GM18519 (cell line): ENCODE measurements around the gene PLOD3.
"Not testable (repeated sequence)": the region's sequence is repeated elsewhere in the genome, so short reads cannot be mapped to it uniquely, and the experiment has no call there.

Source experiments
- ATAC-seq: cut with Tn5 transposase; IDR thresholded peaks from one replicate; pipeline ENCODE4 v1.9.1; 2021; ENCODE audit warnings: mild to moderate bottlenecking, moderate library complexity; ENCODE audit not compliant: unreplicated experiment, low FRiP score

The PLOD3 gene

DNA sequence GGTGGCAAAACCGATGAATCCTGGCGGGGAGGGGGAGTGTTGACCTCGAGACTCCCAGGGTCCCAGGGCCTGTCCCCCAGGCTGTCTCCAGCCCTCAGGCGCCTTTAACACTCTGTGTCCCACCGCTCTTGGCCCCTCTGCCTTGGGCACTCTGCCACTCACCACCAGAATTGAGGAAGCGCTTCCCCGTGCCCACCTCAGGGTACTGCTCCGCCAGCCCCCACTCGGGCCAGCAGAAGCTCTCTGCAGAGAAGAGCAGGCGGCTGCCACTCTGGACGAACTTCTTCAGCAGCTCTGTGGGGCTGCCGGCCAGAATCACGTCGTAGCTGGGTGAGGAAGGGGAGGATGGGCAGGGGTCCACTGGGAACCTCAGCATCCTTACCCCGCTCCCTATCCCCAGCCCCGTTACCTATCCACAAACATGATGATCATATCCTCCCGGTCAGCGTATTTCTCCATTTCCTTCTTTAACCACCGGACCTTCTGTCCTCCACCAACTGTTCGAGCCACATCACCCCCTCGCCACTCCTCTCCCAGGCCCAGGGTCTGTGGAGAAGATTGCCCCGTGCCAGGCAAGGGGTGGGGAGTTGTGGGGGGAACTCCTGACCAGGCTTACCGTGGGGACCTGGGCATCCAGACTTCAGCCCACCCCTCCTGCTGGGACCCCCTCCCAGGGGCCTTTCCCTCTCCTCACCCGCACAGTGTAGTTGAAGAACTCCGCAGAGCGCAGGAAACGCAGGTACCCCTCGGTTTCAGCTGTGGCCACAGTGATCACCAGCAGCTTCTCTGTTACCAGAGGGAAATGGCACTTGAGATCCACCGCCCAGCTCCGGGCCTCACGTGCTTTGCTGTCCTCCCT, 1.2 kb downstream of the PLOD3 start:
- ATAC-seq: no peak

DNA sequence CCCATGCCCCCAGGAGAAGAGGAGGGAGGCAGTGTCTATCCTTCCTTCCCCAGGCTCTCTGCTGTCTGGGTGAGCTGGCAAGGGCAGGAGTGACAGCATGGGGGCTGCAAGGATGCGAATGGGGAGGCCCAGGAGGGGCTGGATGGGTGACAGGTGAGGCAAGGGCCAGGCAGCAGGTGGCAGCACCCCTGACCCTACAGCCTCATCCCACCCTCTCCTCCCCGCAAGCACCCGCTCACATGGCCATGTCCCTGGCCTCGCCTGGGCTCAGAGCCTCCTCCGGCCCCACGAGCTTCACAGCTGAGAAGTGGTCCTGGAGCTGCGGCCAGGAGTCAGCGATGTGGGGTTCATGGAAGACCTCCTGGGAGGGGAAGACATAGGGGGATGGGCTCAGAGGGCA, 5.4 kb downstream of the PLOD3 start:
- ATAC-seq: no peak

DNA sequence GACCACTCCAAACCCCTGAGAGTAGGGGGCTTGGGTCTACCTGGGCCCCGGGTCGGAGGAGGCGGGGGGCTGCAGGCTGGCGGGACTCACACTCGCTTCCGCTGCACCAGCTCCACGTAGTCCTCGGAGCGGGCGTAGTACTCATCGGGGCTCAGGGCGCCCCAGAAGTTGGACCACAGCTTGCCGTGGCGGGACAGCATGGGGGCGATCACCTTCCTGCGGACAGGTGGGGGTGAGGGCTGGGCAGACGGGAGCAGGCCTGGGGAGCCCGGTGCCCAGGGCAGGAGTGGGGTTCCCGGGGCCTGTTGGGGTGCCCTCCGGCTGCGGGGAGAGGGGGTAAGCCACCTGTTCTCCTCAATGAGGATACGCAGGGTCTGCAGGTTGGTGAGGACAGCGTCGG, 5.9 kb downstream of the PLOD3 start:
- no peak for ATAC-seq

DNA sequence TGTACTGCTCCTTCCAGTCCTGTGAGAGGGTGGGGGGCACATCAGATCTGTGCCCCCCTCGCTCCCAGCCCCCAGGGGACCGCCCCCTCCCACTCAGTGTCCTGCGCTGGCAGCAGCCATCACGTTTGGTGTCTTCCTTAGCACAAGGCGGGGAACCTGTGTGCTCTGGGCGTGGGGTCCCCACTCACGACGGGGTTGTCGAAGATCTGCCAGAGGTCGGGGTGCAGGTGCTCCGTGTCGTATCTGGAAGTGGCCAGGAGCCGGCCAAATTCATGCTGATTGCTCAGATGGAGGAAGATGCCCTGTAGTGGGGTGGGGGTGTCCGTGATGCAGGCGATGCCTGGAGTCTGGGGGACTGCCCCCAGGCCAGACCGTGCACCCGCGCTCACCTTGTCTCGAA, 7.2 kb downstream of the PLOD3 start:
- ATAC-seq: no peak

DNA sequence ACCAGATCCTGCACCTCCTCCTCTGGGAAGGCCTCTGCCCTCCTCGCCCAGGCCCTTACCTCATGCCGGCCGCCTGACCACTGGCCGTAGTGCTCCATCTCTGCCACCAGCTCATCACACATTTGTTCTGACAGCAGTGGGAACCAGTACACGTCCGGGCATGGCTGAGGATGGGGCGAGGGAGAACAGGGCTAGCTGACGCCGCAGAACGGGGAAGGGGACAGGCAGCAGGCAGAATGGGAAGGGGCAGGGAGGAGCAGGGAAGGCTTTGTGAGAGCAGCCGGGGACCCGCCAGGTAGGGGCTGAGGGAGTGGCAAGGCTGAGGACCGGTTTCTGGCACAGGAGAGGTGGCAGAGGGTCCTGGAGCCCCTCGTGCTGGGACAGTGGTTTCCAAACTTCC, 8.6 kb downstream of the PLOD3 start:
- ATAC-seq: no peak

DNA sequence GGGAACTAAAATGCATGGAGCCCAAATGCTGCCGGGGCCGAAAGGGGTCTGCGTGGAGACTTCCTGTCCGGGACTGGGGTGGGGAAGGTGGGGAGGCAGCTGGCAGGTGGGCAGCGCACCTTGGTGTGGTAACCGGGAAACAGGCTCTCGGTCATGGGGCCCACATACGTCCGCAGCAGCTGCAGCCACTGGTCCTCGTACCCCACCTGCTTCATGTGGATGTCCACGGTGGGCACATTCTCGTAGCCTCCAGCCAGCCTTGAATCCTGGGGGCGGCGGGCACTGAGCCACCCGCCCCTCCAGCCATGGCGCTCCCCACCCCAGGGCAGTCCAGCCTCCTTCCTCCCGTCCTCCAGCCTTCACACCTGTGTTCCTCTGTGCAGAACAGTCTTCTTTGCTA, 9.9 kb downstream of the PLOD3 start:
- no peak for ATAC-seq

DNA sequence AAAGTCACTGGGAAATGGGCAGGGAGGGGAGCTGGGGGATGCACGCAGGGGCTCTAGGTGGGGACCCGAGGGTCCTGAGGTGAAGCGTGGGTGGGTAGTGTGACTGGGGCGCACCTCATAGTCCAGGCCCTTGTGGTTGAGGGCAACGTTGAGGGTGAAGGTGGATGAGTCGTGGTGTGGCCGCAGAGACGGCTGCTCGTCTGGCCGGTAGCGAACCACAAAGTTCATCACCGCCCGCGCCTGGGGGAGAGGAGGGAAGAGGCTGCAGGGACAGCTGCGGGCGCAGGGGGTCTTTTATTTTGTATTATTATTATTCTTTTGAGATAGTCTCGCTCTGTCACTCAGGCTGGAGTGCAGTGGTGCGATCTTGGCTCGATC, 10.7 kb downstream of the PLOD3 start:
- ATAC-seq: no peak

DNA sequence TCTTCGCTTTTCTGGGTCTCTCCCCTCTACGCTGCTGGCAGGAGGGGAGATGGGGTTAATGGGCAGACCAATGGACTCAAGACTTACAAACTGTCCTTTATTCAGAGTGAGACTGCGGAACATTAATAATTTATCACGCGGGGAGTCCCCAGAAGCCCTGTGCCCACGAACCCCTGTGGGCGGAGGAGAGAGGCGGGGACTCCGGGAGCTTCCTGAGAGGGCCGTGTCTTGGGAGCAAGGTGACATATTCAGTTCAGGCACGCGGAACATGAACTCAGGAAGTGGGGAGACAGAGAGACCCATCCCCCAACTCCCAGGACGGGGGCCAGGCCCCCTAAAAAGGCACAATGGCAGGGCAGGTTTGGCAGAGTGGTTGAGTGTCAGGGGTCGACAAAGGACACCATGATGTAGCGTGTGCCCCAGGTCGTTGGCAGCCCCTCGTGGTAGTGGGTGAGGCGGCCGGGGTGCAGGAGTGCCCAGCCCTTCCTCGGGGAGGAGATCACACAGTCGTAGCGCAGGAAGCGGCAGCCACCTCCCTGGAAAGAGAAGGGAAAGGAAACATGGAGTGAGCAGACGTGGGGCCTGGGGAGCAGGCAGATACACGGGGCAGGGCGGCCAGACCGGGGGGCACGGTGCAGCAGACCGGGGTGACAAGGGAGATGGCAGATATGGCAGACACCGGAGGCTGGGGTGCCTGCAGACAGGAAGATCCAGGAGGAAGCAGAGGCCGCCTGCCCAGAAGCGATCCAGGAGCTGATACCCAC, 11.3 kb downstream of the PLOD3 start:
- ATAC-seq: no peak

DNA sequence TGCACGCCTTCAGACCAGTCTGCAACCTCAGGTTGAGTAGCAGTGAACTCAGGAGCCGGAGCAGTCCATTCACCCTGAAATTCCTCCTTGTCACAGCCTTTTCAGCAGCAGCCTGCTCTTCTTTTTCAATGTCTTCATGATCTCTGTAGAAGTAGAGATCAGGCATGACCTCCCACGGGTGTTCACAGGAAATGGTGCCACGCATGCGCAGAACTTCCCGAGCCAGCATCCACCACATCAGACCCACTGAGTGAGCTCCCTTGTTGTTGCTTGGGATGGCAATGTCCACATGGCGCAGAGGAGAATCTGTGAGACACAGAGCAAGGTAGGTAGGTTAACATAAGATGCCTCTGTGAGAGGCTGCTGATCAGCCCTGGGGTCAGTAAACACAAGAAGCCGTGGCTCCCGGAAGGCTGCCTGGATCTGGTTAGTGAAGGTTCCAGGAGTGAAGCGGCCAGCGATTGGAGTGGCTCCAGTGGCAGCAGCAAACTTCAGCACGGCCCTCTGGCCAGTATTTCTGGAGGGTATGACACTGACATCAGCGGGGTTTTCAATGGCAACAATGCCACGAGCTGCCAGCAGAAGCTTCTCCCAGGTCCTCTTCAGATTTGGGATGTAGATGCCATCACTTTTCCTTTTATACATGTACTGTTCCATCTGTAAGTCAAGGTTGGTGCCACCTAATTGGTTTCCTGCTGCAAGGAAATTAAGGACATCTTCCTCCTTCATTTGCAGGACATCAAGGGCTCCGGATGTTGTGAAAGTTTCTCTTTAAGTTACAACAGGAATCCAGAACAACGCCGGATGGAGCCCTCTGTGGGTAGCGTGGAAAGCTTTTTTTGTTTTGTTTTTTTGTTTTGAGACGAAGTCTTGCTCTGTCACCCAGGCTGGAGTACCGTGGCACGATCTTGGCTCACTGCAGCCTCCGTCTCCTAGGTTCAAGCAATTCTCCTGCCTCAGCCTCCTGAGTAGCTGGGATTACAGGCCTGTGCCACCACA, 13.3 kb downstream of the PLOD3 start:
- ATAC-seq: not testable (repeated sequence)

DNA sequence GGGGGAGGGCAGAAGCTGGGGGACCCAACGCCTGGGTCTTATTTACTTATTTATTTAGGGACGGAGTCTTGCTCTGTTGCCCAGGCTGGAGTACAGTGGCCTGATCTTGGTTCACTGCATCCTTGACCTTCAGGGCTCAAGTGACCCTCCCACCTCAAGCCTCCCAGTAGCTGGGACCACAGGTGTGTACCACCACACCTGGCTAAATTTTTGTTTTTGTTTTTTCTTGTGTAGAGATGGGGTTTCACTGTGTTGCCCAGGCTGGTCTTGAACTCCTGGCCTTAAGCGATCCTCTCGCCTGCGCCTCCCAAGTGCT, 14.8 kb downstream of the PLOD3 start:
- no peak for ATAC-seq

DNA sequence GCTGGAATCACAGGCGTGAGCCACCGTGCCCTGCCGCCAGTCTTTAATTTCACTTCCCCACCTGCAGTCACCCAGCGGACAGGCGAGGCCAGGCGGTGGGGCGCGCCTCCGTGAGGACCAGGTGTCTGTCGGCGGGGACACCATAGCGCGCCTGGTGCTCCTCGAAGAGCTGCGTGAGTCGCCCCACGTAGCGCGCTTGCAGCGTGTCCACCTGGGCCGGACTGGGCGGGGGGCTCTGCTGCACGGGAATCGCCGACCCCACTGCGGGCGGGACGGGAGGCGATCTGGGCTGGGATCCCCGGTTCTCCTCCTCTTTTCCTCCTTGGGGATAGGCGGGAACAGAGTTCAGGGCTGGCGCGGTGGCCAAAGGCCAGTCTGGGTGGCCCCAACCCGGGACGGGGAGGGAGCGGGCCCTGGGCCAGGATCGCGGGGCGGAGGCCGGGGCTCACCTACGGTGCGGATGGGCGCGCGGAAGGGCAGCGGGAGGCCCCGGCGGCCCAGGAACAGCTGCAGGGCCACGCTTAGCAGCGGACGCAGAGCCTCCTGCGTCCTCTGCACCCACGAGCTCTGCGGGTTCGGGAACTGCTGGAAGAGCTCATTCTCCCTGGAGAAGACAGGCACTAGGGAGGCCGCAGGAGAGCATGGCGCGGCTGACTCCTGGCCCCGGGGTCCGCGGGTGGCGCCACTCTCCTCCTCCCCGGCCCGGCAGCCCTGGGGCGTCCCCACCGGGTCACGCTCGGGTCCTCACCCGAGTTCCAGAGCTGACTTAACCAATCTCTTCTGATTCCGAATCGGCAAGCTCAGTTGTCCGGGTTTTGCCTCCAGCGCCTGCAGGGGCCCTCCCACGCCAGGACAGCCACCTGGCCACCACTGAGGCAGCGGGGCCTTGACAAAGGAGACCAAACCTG, 15.4 kb downstream of the PLOD3 start:
- no peak for ATAC-seq

DNA sequence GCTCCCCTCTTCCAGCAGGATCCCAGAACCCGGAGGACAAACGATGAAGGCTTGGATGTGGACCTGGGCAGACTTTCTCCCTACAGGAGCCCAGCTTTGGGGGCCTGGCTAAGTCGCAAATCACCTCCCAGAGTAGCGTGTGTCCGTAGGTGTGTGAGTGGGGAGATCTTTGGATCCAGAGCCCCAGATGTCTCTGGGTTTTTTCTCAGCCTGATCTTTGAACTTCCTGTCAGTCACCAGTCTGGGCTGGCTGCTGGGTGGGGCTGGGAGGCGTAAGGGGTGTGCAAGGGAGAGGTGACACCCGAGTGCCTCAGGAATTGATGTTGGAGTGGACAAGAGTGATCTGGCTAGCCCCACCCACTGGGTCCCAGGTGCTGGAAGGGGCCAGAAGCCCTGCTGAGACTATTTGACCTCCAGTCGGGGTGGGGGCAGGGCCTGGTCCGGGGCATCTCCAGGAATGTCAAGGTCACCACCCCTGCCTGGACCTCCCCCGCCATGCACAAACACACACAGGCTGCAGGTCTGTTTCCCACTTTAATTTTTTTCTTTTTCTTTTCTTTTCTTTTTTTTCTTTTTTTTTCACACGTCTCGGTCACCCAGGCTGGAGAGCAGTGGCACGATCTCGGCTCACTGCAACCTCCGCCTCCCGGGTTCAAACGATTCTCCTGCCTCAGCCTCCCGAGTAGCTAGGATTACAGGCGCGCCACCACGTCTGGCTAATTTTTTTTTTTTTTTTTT, 16.4 kb downstream of the PLOD3 start, which contains the start of gene MOGAT3:
MOGAT3 (minus strand) TSS at position 175 of the 738 bp plus-strand sequence. CDS start 182 bp downstream, outside the sequence.
- ATAC-seq: no peak

DNA sequence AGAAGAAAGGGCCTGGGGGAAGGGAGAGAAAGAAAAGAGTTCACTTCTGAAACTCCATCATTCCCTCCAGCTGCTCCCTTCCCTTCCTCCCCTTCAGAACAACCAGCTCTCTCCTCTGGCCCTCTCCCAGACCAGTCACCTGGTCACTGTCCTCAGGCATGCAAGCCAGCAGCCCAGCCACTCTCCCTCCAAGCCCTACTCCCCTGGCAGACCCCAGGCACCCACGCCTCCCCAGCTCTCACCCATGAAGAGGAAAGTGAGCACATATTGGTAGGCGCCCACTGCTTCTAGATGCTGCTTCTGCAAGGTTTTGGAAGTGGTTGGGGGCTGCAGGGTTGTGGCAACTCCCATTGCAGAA, 16.9 kb downstream of the PLOD3 start:
- ATAC-seq: no peak

DNA sequence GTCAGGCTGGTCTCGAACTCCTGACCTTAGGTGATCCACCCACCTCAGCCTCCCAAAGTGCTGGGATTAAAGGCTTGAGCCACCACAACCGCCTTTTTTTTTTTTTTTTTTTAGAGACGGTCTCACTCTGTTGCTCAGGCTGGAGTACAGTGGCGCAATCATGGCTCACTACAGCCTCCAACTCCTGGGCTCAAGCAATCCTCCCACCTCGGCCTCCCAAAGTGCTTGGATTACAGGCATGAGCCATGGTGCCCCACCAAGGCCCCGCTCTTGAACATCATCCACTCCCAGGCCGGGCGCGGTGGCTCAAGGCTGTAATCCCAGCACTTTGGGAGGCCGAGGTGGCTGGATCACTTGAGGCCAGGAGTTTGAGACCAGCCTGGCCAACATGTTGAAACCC, 17.9 kb downstream of the PLOD3 start:
- not testable (repeated sequence) for ATAC-seq

DNA sequence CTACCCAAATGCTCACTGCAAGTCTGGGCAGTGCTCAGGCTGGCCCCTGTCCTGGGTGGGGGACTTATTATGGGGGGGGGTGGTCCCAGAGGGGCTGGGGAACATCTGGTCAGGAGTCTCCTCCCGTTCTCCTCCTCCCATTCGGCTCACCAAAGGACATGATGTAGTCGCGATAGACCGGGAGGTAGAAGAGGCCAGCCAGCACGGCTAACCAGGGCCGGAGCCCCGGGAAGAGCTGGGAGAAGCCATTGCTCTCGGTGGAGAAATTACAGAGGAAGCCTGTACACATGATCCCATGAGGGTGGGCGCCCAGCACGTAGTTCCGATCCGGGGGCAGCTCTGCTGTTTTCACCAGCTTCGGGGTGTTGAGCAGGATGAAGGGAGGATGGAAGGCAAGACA, 18.9 kb downstream of the PLOD3 start:
- no peak for ATAC-seq

DNA sequence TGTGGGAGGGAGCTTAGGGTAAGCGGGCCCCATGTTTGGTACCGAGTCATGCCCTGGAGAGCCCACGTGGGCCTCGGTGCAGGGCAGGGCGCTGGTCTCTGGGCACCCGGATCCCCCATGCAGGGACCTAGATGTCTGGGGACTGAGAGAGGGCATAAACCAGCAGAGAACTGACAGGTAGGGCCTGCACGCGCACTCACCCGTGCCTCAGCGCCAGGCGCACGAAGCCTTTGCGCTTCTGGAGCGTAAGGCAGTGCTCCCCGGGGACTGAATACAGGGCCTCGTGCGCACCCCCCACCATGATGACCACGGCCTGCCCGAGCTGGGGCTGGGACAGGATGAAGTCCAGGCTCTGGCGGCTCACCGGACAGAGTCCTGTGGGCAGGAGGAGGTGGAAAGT, 19.4 kb downstream of the PLOD3 start:
- ATAC-seq: no peak

DNA sequence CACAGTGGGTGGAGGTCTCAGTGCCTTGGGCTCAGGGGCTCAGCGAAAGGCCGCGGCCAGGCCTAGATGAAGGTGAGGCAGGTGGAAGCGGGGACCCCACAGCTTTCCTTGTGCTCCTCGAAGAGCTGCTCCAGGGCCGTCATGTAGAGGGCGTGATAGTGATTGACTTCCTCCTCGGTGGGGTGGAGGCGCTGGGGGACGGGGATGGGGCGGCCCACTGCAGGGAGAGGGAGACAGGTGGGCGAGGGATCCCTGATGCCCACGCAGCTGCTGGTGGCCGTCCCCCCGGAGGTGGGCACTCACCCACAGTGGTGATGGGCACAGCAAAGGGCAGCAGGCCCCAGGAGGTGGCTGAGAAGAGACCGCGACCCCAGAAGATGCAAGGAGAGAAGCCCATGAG, 21.5 kb downstream of the PLOD3 start:
- no peak for ATAC-seq

DNA sequence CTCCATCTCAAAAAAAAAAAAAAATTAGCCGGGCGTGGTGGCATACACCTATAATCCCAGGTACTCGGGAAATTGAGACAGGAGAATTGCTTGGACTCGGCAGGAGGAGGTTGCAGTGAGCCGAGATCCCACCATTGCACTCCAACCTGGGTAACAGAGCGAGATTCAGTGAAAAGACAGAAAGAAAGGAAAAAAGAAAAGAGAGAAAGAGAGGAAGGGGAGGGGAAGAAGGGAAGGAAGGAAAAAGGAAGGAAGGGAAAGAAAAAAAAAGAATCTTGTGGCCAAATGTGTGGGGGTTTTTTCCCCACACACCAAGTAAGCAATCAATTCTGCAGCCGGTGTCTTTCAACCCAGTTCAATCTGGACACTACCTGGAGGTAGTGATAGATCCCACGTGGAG, 28.3 kb downstream of the PLOD3 start:
- no peak for ATAC-seq

DNA sequence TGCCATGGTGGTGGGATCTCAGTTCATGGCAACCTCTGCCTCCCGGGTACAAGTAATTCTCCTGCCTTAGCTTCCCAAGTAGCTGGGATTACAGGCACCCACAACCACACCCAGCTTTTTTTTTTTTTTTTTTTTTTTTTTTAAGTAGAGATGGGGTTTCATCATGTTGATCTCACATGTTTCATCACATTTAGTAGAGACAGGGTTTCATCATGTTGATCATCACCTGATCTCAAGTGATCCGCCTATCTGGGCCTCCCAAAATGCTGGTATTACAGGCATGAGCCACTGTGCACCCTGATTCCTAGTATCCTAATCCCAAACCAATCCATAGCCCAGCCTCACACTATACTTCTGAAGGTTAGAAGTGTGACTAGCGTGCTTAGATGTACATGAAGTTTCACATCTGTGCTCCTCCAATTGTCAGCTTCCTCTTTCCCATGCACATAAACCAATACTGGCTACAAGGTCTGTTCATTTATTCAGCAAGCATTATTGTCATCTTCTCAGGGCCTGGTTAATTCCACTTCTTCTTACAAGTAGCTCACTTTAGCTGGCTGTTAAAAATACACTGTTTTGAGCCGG, 30.4 kb downstream of the PLOD3 start:
- ATAC-seq: no peak
